Smooth muscle cell (in vitro differentiated cells): ENCODE data around the gene PRPSAP1. TPM values are rescaled to one million over a fixed set of nuclear protein-coding genes. Genes with fewer than 3 reads are reported as not detected.
A peak's percentile ranks its signal among the peaks of the same experiment; 100 is the strongest.
"Not testable (repeated sequence)": the region's sequence is repeated elsewhere in the genome, so short reads cannot be mapped to it uniquely, and the experiment has no call there.

Source experiments
- DNase-seq: peaks from one replicate; lab custom pipeline; 2025; ENCODE audit not compliant: unreplicated experiment; lab: John Stamatoyannopoulos, UW
- H2AFZ ChIP-seq: fragments of 200-600 bp; sonication (generic); 2 replicates; pipeline ENCODE4 v1.6.0; 2016; ENCODE audit warnings: antibody characterized with exemption, low read depth, mild to moderate bottlenecking
- H3F3A ChIP-seq: fragments of 200-600 bp; sonication (generic); 2 replicates; pipeline ENCODE4 v1.6.0; 2017; ENCODE audit warnings: antibody characterized with exemption, low read depth
- H3K27ac ChIP-seq: fragments of 200-600 bp; sonication (generic); 2 replicates; pipeline ENCODE4 v1.5.1; 2016; ENCODE audit warnings: low read depth, mild to moderate bottlenecking
- H3K27me3 ChIP-seq: fragments of 200-600 bp; sonication (generic); 2 replicates; pipeline ENCODE4 v1.6.1; 2016; ENCODE audit warnings: low read depth, mild to moderate bottlenecking
- H3K36me3 ChIP-seq: fragments of 200-600 bp; sonication (generic); 2 replicates; pipeline ENCODE4 v1.5.1; 2016; ENCODE audit warnings: low read depth
- H3K4me1 ChIP-seq: fragments of 200-600 bp; sonication (generic); 2 replicates; pipeline ENCODE4 v1.5.1; 2016; ENCODE audit warnings: low read depth
- H3K4me2 ChIP-seq: fragments of 200-600 bp; sonication (generic); 2 replicates; pipeline ENCODE4 v1.6.0; 2016; ENCODE audit warnings: mild to moderate bottlenecking
- H3K4me3 ChIP-seq: fragments of 200-600 bp; sonication (generic); 2 replicates; pipeline ENCODE4 v1.5.1; 2016; ENCODE audit warnings: mild to moderate bottlenecking
- H3K79me2 ChIP-seq: fragments of 200-600 bp; sonication (generic); 2 replicates; pipeline ENCODE4 v1.6.0; 2016; ENCODE audit warnings: low read depth, mild to moderate bottlenecking
- H3K9ac ChIP-seq: fragments of 200-600 bp; sonication (generic); 2 replicates; pipeline ENCODE4 v1.6.0; 2016; ENCODE audit warnings: low read depth
- H3K9me3 ChIP-seq: fragments of 200-600 bp; sonication (generic); replicated peaks from 2 replicates; pipeline ENCODE4 v1.5.1; 2016; ENCODE audit warnings: low read depth
- H4K20me1 ChIP-seq: fragments of 200-600 bp; sonication (generic); 2 replicates; pipeline ENCODE4 v1.6.0; 2016; ENCODE audit warnings: low read depth
- WGBS: methylation state at CpG from one replicate; pipeline ENCODE4 v1.1.7; 2016; ENCODE audit warnings: low lambda C conversion rate; 5-methylcytosine and 5-hydroxymethylcytosine counted together
- polyA plus RNA-seq: library from polyadenylated mRNA; unstranded; fragments of >200 nt; fragmentation: Nextera tagmentation; extraction: Ambion mirVana; gene quantifications from 2 replicates; pipeline ENCODE4 v1.2.1, GENCODE V29; 2016
- total RNA-seq: library from RNA; depleted of rRNA; stranded (reverse); fragments of >200 nt; gene quantifications from 2 replicates; pipeline ENCODE4 v1.2.3, GENCODE V29; 2014
- TF ChIP-seq, protein P1 (sequence below): fragments of 200-600 bp; sonication (generic); IDR thresholded peaks from 2 replicates; pipeline ENCODE4 v1.5.1; 2017; ENCODE audit warnings: borderline replicate concordance, mild to moderate bottlenecking, antibody characterized with exemption; ENCODE audit not compliant: insufficient read depth, poor library complexity, severe bottlenecking

Gene PRPSAP1
- total and polyA plus RNA-seq, 2 experiments from 2014 or later: 27.1 to 35.7 TPM

DNA sequence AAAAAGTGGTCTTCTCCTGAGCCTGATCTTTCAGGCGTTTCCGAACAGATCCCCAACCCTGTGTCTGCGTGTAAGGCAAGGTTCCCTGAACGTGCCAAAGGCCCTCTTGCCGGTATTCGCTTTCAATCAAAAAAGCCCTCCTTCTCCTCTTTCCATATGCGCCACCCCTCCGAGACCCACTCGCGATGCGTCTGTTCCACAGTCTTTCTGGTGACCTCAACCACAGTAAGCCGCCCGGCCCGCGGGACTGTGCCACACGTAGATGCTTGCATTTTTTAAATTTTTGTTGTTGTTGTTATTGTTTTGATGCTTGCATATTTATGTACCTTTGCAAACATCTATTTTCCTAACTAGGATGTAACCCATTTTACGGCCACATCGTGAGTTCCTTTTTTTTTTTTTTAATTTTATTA lies 607 bp upstream of the PRPSAP1 start:
- H3K9me3 ChIP-seq: no peaks in the 10 kb centered on the region
- TF ChIP-seq, protein P1, sequence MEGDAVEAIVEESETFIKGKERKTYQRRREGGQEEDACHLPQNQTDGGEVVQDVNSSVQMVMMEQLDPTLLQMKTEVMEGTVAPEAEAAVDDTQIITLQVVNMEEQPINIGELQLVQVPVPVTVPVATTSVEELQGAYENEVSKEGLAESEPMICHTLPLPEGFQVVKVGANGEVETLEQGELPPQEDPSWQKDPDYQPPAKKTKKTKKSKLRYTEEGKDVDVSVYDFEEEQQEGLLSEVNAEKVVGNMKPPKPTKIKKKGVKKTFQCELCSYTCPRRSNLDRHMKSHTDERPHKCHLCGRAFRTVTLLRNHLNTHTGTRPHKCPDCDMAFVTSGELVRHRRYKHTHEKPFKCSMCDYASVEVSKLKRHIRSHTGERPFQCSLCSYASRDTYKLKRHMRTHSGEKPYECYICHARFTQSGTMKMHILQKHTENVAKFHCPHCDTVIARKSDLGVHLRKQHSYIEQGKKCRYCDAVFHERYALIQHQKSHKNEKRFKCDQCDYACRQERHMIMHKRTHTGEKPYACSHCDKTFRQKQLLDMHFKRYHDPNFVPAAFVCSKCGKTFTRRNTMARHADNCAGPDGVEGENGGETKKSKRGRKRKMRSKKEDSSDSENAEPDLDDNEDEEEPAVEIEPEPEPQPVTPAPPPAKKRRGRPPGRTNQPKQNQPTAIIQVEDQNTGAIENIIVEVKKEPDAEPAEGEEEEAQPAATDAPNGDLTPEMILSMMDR: no peak
- peak overlapping the region; percentile 67 for H3K27ac ChIP-seq
- peak overlapping the region; percentile 100 for H3K4me2 ChIP-seq
- H3K79me2 ChIP-seq: peaks cover 31% of the 10 kb centered on the region
- WGBS: 14% methylated on average over 18 of the region's 18 CpGs
- no peak for DNase-seq
- peak overlapping the region; percentile 80 for H3K9ac ChIP-seq
- peaks cover 3% of the 10 kb centered on the region for H3F3A ChIP-seq
- H3K4me3 ChIP-seq: peak overlapping the region; percentile 67
- H3K4me1 ChIP-seq: no peaks in the 10 kb centered on the region
- H4K20me1 ChIP-seq: no peaks in the 10 kb centered on the region
- H2AFZ ChIP-seq: peak overlapping the region; percentile 70
- H3K27me3 ChIP-seq: no peaks in the 10 kb centered on the region
- no peaks in the 10 kb centered on the region for H3K36me3 ChIP-seq

- H3K4me3 ChIP-seq: peak overlapping the region; percentile 67
- no peak for DNase-seq
Measured at GRCh38 chr17:76353004-76353598, 615 bp downstream of the PRPSAP1 start.

GRCh38 chr17:76351526-76352071 lies 2.1 kb downstream of the PRPSAP1 start:
- Histone ChIP-seq H2AFZ (no peak overlapping the region), H3K27me3 (no peaks in the 10 kb centered on the region), H3K4me2 (peak overlapping the region; percentile 9), H3K4me1 (no peaks in the 10 kb centered on the region), H3K36me3 (no peaks in the 10 kb centered on the region), H3K9ac (no peak overlapping the region), H3K79me2 (peaks cover 31% of the 10 kb centered on the region), H3K9me3 (no peaks in the 10 kb centered on the region), H3K27ac (no peak overlapping the region), H4K20me1 (no peaks in the 10 kb centered on the region), H3F3A (peaks cover 3% of the 10 kb centered on the region), H3K4me3 (no peak overlapping the region)
- TF ChIP-seq, protein P1: no peak
- no peak for DNase-seq
- 90% methylated on average over 9 of the region's 9 CpGs for WGBS

More at GRCh38 chr17:76353004-76353598, 615 bp downstream of the PRPSAP1 start:
- H3K4me1 ChIP-seq: no peaks in the 10 kb centered on the region
- H3F3A ChIP-seq: peaks cover 3% of the 10 kb centered on the region
- H3K36me3 ChIP-seq: no peaks in the 10 kb centered on the region
- H4K20me1 ChIP-seq: no peaks in the 10 kb centered on the region
- TF ChIP-seq, protein P1: no peak
- WGBS: 6% methylated on average over 25 of the region's 51 CpGs
- H3K9ac ChIP-seq: peak overlapping the region; percentile 80
- peak overlapping the region; percentile 70 for H2AFZ ChIP-seq
- peaks cover 31% of the 10 kb centered on the region for H3K79me2 ChIP-seq
- peak overlapping the region; percentile 67 for H3K27ac ChIP-seq
- no peaks in the 10 kb centered on the region for H3K27me3 ChIP-seq
- H3K9me3 ChIP-seq: no peaks in the 10 kb centered on the region
- peak overlapping the region; percentile 100 for H3K4me2 ChIP-seq

DNA sequence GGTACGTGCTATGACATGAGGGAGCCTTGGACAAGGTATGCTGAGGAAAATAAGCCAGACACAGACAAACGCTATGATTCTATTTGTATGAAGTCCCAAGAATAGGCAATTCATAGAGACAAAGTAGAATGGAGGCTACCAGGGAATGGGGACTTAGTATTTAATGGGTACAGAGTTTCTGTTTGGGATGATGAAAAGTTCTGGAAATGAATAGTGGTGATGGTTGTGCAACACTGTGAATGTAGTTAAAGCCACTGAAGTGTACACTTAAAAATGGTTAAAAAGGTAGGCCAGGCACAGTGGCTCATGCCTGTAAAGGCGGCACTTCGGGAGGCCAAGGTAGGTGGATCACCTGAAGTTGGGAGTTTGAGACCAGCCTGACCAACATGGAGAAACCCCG lies 3.3 kb downstream of the PRPSAP1 start:
- Histone ChIP-seq H3K27ac (no peak overlapping the region), H3K79me2 (peaks cover 31% of the 10 kb centered on the region), H3K36me3 (no peaks in the 10 kb centered on the region), H3K4me2 (no peak overlapping the region), H3K9ac (no peak overlapping the region), H3K4me3 (no peak overlapping the region), H3F3A (peaks cover 3% of the 10 kb centered on the region), H3K27me3 (no peaks in the 10 kb centered on the region), H3K4me1 (no peaks in the 10 kb centered on the region), H4K20me1 (no peaks in the 10 kb centered on the region), H3K9me3 (no peaks in the 10 kb centered on the region), H2AFZ (no peak overlapping the region)
- 97% methylated on average over 5 of the region's 5 CpGs for WGBS
- TF ChIP-seq, protein P1: no peak
- no peak for DNase-seq

GRCh38 chr17:76346936-76347335 lies 6.8 kb downstream of the PRPSAP1 start:
- not testable (repeated sequence) for H3K4me2 ChIP-seq, H3K9me3 ChIP-seq, H3K4me1 ChIP-seq, DNase-seq, H3K36me3 ChIP-seq, H3K27ac ChIP-seq, H3F3A ChIP-seq, H4K20me1 ChIP-seq, H2AFZ ChIP-seq, H3K27me3 ChIP-seq, H3K9ac ChIP-seq, H3K4me3 ChIP-seq
- 95% methylated on average over 11 of the region's 11 CpGs for WGBS
- peaks cover 19% of the 10 kb centered on the region for H3K79me2 ChIP-seq
